Fibroblast of villous mesenchyme (primary cell): ENCODE measurements around the gene TMEM100. TPM values are rescaled to one million over a fixed set of nuclear protein-coding genes. Genes with fewer than 3 reads are reported as not detected.

Source experiments
- DNase-seq: peaks from one replicate; pipeline ENCODE4 v3.0.0-alpha.2; 2010; ENCODE audit warnings: low read depth
- H3K4me3 ChIP-seq: 2 replicates; pipeline ENCODE4 v1.5.1; 2011; ENCODE audit warnings: low read depth, mild to moderate bottlenecking, low read length
- total RNA-seq: library from RNA; depleted of rRNA; stranded (reverse); fragments of >200 nt; gene quantifications from 2 replicates; pipeline ENCODE4 v1.2.3, GENCODE V29; 2012
- TF ChIP-seq, protein P1 (sequence below): IDR thresholded peaks from 2 replicates; pipeline ENCODE4 v1.5.1; 2012; ENCODE audit warnings: low read depth, mild to moderate bottlenecking, low read length; ENCODE audit not compliant: insufficient read depth

Gene TMEM100
- total RNA-seq, 1 donor: under 0.01 TPM

DNA sequence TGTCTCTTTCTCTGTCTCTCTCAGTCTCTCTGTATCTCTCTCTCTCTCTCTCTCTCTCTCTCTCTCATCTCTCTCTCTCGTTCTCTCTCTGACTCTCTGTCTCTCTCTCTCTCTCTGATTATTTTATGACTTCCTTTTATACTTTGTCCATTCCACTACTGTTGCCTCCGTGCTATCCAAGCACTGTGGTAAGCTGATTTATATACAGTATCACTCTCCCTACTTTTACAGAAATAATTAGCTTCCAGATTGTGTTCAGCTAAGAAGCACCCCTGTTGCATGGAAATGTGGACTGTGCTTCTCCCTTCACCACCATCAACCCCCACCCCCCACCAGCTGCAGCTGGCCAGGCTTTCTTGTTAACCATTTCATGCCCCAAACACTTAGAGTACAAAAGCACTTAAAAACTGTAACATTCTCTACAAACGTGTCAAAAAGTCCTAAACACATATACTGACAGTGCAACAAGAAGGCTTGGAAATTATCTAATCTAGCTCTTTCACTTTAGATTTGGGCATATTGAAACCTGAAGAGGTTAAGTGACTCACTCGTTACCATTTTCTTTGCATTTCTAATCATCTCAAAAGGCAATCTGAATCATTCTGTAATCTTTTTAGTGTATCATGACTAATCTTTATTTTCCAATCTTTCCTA is 11.6 kb upstream of the TMEM100 start:
- no peak for DNase-seq
- no peak overlapping the region for H3K4me3 ChIP-seq
- TF ChIP-seq, protein P1, sequence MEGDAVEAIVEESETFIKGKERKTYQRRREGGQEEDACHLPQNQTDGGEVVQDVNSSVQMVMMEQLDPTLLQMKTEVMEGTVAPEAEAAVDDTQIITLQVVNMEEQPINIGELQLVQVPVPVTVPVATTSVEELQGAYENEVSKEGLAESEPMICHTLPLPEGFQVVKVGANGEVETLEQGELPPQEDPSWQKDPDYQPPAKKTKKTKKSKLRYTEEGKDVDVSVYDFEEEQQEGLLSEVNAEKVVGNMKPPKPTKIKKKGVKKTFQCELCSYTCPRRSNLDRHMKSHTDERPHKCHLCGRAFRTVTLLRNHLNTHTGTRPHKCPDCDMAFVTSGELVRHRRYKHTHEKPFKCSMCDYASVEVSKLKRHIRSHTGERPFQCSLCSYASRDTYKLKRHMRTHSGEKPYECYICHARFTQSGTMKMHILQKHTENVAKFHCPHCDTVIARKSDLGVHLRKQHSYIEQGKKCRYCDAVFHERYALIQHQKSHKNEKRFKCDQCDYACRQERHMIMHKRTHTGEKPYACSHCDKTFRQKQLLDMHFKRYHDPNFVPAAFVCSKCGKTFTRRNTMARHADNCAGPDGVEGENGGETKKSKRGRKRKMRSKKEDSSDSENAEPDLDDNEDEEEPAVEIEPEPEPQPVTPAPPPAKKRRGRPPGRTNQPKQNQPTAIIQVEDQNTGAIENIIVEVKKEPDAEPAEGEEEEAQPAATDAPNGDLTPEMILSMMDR: no peak

DNA sequence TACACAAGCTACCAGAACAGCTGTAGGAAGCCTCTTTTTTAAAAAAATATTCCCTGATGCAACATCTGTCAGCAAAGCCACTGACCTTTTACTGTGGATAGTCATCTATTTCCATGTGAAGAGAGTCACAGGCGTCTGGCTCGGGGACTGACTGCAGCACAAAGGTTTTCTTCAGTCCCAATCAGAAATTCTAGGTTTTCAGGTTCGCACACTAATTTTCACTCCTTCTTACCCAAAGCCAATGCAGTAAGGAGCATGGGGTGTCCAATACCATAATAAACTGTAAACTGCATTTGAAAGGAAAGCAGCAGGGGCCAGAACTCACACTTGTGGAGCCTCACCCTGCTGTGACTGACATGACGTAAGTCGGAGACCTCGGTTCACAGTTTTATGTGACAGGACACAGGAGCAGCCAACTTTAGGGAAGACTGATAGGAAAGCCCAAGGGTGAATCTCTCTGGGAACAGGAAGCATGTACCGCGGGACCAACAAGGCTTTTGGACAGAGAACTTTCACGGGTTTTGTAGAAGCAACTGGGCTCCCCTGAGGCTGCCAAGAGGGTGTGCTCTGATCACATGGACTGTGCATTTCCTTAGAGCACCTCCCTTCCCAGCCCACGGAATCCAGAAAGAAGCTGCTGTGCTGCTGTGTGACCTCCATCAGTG is 9.1 kb upstream of the TMEM100 start:
- DNase-seq: peak; percentile 70

DNA sequence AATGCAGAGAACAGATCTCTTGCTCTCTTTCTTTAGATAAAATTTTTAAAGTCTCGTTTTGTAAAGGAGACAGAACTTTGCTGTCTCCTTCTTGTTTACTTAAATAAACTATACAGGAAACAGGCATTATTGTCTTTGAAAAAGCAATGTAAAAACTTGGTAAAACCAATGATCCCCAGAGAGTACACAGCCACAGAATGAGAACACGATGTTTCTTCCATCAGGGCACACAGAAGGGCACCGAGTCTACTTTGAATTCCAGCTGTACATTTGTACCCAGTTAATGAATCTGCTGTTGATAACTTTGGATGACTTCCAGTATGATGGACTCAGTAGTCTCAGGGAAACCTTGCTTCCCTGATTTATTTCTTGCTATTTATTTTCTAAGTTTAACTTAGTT is 8.1 kb upstream of the TMEM100 start:
- TF ChIP-seq, protein P1: no peak
- H3K4me3 ChIP-seq: no peak overlapping the region
- DNase-seq: peak; percentile 22

More for the DNA sequence above, 9.1 kb upstream of the TMEM100 start:
- TF ChIP-seq, protein P1: no peak
- peak overlapping the region; percentile 7 for H3K4me3 ChIP-seq

DNA sequence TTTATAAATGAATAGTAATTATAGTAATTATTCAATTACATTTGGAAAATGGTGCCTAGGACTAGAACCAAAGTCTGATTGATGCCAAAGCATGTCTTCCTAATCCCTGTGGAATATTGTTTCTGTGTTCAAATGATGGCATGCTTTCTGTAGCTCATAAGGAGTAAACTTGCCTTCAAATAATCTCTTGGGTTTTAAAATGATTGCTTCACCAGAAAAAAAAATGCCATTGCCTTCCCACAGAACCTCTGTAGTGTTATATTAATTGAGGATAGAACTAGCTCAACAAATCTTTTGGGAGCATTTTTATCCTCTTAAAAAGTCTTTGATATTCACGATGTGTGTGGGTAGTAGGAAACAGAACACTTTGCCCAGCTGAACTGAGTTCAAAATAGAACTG is 7.7 kb upstream of the TMEM100 start:
- TF ChIP-seq, protein P1: no peak
- DNase-seq: peak; percentile 29
- H3K4me3 ChIP-seq: no peak overlapping the region

DNA sequence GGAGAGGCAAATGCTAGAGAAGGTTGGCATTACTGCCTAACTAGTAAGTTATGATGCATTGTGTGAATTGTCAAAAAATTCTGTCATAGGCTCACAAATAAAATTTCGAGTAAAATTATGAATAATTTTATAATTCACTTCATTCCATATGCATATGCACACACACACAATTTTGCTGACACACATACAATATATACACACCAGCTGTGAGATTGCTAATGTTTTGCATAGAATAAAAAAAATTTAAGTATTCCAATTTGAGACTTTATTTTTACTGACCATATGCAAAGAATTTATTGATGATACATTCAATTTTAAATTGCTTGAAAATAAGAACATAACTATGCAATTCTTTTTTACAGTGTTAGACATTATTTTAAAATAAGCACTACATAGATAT is 6.8 kb upstream of the TMEM100 start:
- DNase-seq: no peak
- no peak overlapping the region for H3K4me3 ChIP-seq
- TF ChIP-seq, protein P1: no peak

DNA sequence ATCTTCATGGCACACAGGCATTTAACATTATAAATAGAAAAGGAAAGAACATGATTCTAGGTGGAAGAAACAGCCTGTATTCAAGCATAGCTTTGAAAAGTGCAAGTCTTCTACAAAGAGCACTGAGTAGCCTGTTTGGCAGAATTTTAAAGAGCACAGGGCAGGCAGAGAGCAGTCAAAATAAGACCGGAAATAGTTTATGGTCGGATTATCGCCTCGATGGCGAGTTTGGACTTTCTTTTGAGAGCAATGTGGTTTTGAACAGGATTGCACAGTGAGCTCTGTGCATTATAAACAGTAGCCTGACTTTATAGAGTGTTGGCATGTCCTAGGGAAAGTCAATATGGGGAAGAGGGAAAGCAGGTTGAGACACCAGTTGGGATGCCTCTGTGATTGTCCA is 6.2 kb upstream of the TMEM100 start:
- H3K4me3 ChIP-seq: no peak overlapping the region
- TF ChIP-seq, protein P1: no peak
- DNase-seq: peak; percentile 89
